GM21381 (cell line): ENCODE data around the gene SCAI.

Experiments used
- ATAC-seq: cut with Tn5 transposase; IDR thresholded peaks from one replicate; pipeline ENCODE4 v1.9.1; 2021; ENCODE audit warnings: mild to moderate bottlenecking, moderate library complexity; ENCODE audit not compliant: unreplicated experiment

Gene SCAI

GRCh38 chr9:124897570-124898460, 245.5 kb downstream of the SCAI start:
- no peak for ATAC-seq

GRCh38 chr9:124894741-124895170, 248.6 kb downstream of the SCAI start:
- no peak for ATAC-seq

- no peak for ATAC-seq
Measured at GRCh38 chr9:124894035-124894740, 249.1 kb downstream of the SCAI start.
